GM11168 (cell line): ENCODE data around the gene DENND1A.

Experiments
- in situ Hi-C: fragments of 300-500 bp; cut with MboI; formaldehyde crosslinking; loops from one replicate; pipeline ENCODE4 v1.12.0; 2022; ENCODE audit warnings: low sequenced_read_pairs; ENCODE audit not compliant: unreplicated experiment

The DENND1A gene

DNA sequence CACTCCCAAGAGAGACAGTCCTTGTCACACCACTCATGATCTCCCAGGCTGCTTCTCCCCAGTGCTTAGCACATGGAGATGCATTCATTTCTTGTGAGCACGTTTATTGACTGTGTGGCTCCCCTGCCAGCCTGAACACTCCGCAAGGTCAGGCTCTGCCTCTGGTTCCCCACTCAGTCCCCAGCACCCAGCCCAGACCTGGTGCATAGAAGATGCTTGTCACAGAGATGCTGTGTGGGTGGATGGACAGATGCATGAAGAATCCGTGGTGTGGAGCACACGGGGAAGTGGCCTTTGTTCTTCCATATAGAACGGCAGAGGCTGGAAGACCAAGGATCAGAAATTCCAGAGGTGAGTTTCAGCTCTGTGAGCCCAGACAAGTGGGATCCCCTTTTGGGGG, 587.7 kb downstream of the DENND1A start:
- in situ Hi-C loops, result loop anchor here (25.0 kb wide), 1 partner anchor 105 kb away; no protein-coding TSS in a partner anchor

DNA sequence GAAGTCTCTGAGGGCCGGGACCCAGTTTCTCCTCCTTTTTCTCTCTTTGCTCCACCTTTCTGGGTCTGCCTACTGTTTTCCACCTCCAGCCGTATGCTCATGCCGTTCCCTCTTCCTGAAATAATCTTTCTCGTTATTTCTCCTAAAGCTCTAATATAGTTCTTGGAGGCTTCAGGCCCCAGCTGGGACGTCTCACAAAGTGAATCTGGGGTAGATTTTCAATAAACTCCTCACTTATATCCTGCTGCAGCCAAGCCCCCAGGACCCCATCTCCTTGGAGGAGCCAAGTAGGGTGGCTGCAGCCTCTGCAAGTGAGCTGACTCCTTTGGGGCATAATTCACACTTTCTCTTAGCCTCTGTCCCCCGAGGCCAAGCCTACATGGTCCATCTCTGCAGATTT, 588.1 kb downstream of the DENND1A start:
- in situ Hi-C loops, result loop anchor here (25.0 kb wide), 1 partner anchor 105 kb away; no protein-coding TSS in a partner anchor

GRCh38 chr9:123339666-123340510, 590.0 kb downstream of the DENND1A start:
- in situ Hi-C loops, result loop anchor here (25.0 kb wide), 1 partner anchor 103 kb away; no protein-coding TSS in a partner anchor

DNA sequence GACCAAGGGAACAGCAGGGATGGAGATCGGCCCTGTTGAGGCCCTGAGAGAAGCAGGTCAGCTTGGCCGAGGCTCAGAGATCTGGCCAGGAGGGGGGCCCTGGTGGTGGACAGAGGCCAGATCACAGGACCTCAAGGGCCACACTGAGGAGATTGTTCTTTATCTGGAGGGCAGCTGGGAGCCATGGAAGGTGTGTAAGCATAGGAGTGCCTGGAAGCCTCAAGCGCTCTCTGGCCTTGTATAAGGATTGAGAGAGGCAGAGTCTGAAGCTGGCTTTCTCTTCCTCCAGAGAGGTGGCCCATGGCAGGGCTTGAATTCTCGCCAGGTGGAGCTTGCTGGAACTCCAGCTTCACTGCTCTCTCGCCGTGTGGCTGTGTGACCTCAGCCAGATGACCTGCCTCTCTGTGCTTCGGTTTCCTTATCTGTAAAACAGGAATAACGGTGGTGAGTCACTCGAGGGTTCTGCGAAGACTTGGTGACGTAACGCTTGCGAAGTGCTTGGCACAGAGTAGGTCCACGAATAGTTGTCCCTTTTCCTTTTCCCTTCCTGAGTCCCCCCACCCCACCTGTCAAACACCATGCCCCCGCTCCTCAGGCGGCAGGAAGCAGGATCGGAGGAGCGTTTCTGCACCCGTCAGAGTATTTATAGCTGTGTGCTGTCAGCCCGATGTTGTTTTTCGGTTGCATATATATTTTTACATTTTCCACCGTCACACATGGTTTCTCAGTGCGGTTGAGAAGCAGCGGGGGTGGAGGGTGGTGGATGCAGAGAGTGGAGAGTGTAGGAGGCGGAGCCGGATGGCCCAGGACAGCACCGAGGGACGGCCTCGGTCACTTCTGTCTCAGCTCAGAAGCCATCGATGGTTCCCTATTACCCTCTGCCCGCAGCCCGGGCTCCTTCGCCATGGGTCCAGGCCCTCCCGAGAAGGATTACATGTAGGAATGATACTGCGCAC, 590.9 kb downstream of the DENND1A start:
- in situ Hi-C loops, result loop anchor here (25.0 kb wide), 1 partner anchor 102 kb away; no protein-coding TSS in a partner anchor

- in situ Hi-C loops, result loop anchor here (25.0 kb wide), 1 partner anchor 101 kb away; no protein-coding TSS in a partner anchor
These were observed 592.0 kb downstream of the DENND1A start for GRCh38 chr9:123337971-123338370.

DNA sequence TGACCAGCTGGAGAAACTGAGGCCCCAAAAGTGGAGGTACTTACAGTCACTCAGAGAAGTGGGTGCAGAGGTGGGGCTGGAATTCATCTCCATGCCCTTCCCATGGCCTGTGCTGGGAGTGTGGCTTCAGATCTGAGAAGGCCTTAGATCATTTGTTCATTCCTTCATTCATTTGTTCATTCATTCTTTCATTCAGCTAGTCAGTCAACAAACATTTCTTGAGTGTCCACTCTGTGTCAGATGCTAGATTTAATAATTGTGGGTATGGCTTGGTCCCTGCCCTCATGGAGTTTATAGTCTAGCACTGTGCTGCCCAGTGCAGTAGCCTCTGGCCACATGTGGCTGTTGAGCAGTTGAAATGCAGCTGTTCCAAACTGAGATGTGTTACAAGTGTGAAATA, 593.0 kb downstream of the DENND1A start:
- in situ Hi-C loops, result loop anchor here (25.0 kb wide), 1 partner anchor 100 kb away; no protein-coding TSS in a partner anchor

GRCh38 chr9:123336449-123336848, 593.5 kb downstream of the DENND1A start:
- in situ Hi-C loops, result loop anchor here (25.0 kb wide), 1 partner anchor 99 kb away; no protein-coding TSS in a partner anchor

DNA sequence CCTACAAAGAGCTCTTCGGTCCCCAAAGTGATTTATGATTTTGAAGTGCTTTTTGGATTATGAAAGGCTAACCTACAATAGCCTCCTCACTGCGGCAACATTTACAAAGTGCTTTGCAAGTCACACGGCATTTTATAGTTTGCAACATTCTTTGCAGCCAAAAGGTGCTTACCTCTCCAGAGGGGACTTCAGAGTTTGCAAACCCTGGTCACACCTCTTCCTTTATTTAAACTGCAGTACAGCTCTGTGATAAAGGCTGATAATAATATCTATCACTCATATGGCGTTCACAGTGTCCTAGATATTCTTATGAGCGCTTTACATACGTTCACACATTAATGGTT, 594.0 kb downstream of the DENND1A start:
- in situ Hi-C loops, result loop anchor here (25.0 kb wide), 1 partner anchor 99 kb away; no protein-coding TSS in a partner anchor

GRCh38 chr9:123335193-123335985, 594.5 kb downstream of the DENND1A start:
- in situ Hi-C loops, result loop anchor here (25.0 kb wide), 1 partner anchor 98 kb away; no protein-coding TSS in a partner anchor

DNA sequence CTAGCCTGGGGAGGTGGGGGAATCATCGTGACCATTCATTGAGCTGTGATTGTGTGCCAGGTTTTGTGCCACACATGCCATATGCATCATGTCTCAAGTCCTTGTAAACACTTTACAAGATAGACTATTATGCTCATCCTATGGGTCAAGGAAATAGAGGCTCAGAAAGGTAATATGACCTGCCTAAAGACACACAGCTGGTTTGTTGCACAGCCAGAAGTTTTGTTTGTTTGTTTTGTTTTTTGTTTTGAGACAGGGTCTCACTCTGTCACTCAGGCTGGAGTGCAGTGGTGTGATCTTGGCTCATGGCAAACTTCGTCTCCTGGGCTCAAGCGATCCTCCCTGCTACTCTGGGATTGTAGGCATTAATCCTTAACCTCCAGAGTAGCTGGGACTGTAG, 595.3 kb downstream of the DENND1A start:
- in situ Hi-C loops, result loop anchor here (25.0 kb wide), 1 partner anchor 97 kb away; no protein-coding TSS in a partner anchor

- in situ Hi-C loops, result loop anchor here (25.0 kb wide), 1 partner anchor 96 kb away; no protein-coding TSS in a partner anchor
These were observed 596.8 kb downstream of the DENND1A start for GRCh38 chr9:123333058-123333669.

GRCh38 chr9:123331346-123332060, 598.4 kb downstream of the DENND1A start:
- in situ Hi-C loops, result loop anchor here (25.0 kb wide), 1 partner anchor 94 kb away; no protein-coding TSS in a partner anchor
